HG03469 (cell line): Measurements from ENCODE around the gene HES6.

Experiments
- ATAC-seq: cut with Tn5 transposase; IDR thresholded peaks from one replicate; pipeline ENCODE4 v1.9.1; 2021; ENCODE audit warnings: mild to moderate bottlenecking, moderate library complexity, moderate number of reproducible peaks; ENCODE audit not compliant: unreplicated experiment

Gene HES6

GRCh38 chr2:238236571-238236970, 3.3 kb downstream of the HES6 start:
- no peak for ATAC-seq

- no peak for ATAC-seq
These were observed 4.0 kb downstream of the HES6 start for GRCh38 chr2:238235856-238236255.

DNA sequence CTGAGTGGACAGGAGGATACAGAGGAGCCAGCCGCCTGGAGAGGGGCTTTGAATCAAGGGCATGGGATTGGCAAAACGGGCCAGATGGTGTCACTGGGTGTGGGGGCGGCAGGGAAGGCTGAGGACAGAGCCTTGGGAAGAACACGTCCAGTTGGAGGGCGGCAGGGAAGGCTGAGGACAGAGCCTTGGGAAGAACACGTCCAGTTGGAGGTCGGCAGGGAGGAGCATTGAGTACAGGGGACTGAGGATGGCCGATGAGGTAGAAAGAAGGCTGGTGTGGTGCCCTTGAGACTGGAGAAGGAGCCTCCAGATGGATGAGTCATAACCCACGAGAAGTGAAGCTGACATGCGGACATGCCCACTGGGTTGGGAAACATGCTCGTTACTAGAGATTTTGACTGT, 4.5 kb downstream of the HES6 start:
- no peak for ATAC-seq

DNA sequence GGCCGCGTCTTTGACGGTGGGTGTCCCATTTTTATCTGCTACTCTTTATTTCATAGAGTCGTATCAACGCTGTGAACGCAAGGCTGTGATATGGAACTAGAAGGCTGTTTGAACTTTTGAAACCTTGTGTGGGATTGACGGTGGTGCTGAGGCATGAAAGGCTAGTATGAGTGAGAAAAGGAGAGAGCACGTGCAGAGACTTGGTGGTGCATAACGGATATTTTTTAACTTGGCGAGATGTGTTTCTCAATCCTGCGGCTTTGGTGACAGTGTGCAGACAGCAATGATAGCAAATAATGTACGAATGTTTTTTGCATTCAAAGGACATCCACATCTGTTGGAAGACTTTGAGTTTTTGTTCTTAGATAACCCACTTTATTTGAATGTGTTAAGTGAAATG, 6.2 kb downstream of the HES6 start:
- ATAC-seq: no peak

DNA sequence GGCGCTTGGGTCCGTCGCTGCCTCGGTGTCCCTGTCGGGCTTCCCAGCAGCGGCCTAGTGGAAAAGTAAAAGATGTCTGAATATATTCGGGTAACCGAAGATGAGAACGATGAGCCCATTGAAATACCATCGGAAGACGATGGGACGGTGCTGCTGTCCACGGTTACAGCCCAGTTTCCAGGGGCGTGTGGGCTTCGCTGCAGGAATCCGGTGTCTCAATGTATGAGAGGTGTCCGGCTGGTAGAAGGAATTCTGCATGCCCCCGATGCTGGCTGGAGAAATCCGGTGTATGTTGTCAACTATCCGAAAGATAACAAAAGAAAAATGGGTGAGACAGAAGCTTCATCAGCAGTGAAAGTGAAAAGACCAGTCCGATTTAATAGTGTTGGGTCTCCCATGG, 8.0 kb downstream of the HES6 start:
- no peak for ATAC-seq

- peak; percentile 56 for ATAC-seq
These were observed 8.5 kb downstream of the HES6 start for GRCh38 chr2:238231251-238231793.

- ATAC-seq: no peak
These were observed 9.1 kb downstream of the HES6 start for GRCh38 chr2:238230699-238231098.

GRCh38 chr2:238228700-238229099, 11.1 kb downstream of the HES6 start:
- no peak for ATAC-seq

DNA sequence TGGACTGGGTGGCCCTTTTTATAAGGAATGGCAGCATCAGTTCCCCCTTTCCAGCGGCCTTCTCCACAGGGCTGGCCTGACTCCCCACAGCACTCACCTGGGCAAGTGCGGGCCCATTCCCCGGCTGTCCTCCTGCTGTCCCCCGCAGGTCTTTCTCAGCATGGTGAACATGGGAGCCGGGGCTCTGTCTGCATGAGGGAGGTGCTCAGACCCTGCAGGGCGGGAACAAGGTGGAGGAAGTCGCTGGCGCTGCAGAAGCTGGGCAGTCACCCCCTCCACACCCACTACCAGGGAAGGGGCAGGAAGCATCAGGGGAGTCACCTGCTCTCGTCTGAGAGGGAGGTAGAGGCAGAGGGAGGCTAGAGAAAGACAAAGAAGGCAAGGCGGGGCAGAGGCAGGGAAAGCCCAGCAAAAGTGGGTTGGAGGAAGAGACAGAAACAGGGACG, 12.2 kb downstream of the HES6 start:
- ATAC-seq: no peak

GRCh38 chr2:238226698-238227586, 12.9 kb downstream of the HES6 start:
- no peak for ATAC-seq

GRCh38 chr2:238225911-238226697, 13.7 kb downstream of the HES6 start:
- no peak for ATAC-seq

DNA sequence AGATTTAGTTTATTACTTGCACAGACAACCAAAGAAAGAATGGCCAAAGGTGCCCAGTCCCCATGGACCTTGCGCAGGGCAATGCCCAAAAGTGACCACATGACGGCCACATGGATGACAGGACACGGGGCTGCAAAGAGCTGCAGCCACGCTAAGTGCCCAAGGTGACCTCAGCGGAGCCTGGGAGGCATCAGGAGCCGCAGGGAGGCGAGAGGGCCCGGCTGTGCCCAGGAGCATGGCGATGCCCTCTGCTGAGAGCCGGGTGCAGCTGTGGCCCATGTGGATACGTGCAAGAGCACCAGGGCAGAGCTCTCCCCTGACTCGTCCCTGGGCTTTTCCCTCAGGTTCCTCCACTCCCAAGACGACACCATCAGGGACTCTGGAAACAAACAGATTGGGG, 14.7 kb downstream of the HES6 start:
- ATAC-seq: no peak

DNA sequence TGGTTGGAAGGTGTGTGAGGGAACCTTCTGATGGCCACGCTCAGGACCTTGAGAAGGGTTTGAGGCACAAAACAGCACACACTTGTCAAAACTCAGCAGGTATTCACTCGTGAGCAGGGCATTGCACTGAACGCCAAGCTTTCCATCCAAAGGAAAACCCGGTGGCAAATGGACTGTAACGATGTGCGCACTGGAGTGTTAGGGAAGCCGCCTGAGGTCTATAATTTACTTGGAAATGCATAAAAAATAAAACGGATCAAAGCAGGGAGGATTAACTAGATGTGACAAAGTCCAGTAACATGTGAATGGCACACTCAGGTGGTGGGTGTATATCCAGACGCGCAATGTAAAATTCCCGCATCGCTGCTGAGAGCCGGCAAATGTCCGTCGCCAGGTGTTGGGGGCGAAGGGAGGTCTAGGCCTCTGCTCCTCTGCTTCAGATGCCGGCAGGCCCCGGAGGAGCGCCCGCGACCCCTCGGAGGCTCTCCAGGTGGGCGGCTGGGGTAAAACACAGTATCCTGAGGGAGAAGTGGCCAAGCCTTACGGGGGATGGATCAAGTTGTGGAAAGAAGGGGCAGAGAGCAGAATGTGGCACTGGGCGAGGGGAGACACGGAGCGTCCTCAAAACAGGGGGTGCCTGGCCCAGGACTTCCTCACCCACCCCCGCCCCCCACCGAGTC, 15.3 kb downstream of the HES6 start:
- ATAC-seq: no peak

DNA sequence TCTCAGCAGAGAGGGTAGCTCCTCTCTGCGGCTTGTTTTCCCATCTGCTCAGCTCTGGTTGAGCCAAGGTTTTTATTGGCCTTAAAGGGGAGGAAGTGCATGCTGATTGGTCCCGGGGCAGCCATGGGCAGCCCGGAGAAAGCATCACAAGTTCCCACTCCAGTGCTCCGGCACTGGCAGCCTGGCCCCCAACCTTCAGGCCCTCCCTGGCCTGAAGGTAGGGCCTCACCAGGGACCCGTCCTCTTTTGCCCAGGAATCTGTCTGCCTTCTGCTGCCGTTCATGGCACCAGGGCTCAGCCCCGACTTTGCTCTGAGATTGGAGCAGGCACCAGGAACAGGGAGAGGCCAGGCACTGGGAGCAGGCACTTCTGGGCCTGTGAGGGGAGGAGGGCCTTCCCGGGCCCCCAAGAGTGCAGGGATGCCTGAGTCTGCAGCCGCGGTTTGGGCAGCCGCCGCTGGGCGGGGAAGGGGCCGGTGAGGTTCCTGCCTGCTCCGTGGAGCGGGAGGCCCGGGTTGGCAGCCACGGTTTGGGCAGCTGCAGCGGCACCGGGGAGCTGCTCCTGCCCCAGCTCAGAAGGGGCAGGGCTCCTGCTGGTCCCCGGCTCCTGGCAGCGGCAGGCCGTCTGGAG, 18.8 kb downstream of the HES6 start:
- ATAC-seq: no peak

DNA sequence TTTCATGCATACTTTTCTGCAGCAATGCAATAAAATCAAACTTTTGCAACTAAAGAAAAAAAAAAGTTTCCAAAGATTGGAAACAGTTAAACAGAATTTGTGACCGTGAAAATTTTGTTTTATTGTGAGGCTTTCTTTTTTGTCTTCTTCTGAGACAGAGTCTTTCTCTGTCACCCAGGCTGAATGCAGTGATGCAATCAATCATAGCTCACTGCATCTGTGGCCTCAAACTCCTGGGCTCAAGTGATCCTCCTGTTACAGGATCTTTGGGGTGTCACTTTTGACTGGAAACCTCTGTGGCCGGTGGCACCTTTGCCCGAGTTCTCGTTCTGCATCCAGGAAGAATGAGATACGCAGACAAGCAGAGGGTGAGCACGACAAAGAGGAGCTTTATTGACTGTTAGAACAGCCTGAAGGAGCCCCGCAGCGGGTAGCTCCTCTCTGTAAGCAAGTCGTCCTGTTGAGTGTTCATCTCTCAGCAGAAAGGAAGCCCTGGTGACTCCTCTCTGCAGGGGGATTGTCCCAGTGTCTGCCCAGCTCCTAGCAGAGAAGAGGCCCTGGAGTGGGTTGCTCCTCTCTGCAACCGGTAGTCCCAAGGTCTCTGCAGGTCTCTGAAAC, 19.5 kb downstream of the HES6 start:
- ATAC-seq: no peak

DNA sequence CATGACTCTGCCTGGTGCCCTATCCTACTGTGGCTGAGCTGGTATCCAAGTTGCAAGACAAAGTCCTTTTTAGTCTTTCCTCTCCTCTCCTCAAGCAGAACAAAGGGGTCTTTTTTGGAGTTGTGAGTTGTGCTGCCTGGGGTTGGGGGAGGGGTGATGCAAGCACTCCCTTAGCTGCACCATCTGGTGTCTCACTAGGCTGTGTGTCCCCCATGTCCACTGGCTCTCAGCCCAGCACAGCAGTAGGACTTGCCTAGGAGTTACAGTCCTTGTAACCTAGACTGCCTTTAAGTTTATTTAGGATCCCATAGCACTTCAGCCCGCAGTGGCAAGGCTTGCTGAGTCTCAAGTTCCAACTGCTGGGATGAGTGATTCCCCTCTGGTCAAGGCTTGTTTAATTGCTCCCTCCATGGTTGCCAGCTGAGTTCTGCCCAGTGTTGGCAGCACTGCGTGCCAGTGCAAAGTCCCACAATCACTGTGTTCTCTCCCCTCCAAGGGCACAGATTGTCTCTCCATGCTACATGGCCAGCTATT, 23.1 kb downstream of the HES6 start:
- ATAC-seq: no peak

- ATAC-seq: no peak
These were observed 32.8 kb downstream of the HES6 start for GRCh38 chr2:238207006-238207405.

GRCh38 chr2:238203973-238204683, 35.7 kb downstream of the HES6 start:
- no peak for ATAC-seq
